Keratinocyte (primary cell): ENCODE data around the gene CHD8. TPM values are rescaled to one million over a fixed set of nuclear protein-coding genes. Genes with fewer than 3 reads are reported as not detected.

ENCODE experiments used
- DNase-seq: peaks from one replicate; pipeline ENCODE4 v3.0.0-alpha.2; 2011; ENCODE audit warnings: low read depth, missing footprints, low spot score
- FAIRE-seq: peaks from 2 replicates; lab custom pipeline; 2011; peaks lifted over from hg19 to GRCh38; lab: Jason Lieb, UNC
- H2AFZ ChIP-seq: 2 replicates; pipeline ENCODE4 v1.6.0; 2012; ENCODE audit warnings: low read length, control low read depth, inconsistent platforms; ENCODE audit not compliant: control insufficient read depth
- H3K27ac ChIP-seq: 2 replicates; pipeline ENCODE4 v1.5.1; 2011; ENCODE audit warnings: low read length; ENCODE audit not compliant: control insufficient read depth, insufficient read depth
- H3K27me3 ChIP-seq: 3 replicates; pipeline ENCODE4 v1.6.0; 2011; ENCODE audit warnings: low read length; ENCODE audit not compliant: control insufficient read depth, insufficient read depth; ENCODE audit errors: extremely low read depth
- H3K36me3 ChIP-seq, 2 experiments: 2 replicates in 1 of 2; 3 replicates in 1 of 2; pipeline ENCODE4 v1.5.1; 2011; ENCODE audit warnings: low read length in 2 of 2, mild to moderate bottlenecking in 1 of 2; ENCODE audit not compliant: control insufficient read depth in 2 of 2, insufficient read depth in 2 of 2; ENCODE audit errors: extremely low read depth in 1 of 2
- H3K4me1 ChIP-seq: 3 replicates; pipeline ENCODE4 v1.5.1; 2011; ENCODE audit warnings: low read length; ENCODE audit not compliant: control insufficient read depth, insufficient read depth; ENCODE audit errors: extremely low read depth
- H3K4me2 ChIP-seq: 3 replicates; pipeline ENCODE4 v1.6.0; 2011; ENCODE audit warnings: low read depth, low read length; ENCODE audit not compliant: control insufficient read depth, insufficient read depth; ENCODE audit errors: extremely low read depth
- H3K4me3 ChIP-seq, 3 experiments: fragments of 200-600 bp in 1 of 3; sonication (generic) in 1 of 3; 2 replicates in 2 of 3; 3 replicates in 1 of 3; pipeline ENCODE4 v1.5.1; 2011 to 2016; ENCODE audit warnings: low read length in 3 of 3, mild to moderate bottlenecking in 3 of 3, control low read depth in 2 of 3, inconsistent platforms in 1 of 3, low read depth in 1 of 3, mixed read lengths in 1 of 3, mixed run types in 1 of 3, moderate library complexity in 1 of 3; ENCODE audit not compliant: control insufficient read depth in 2 of 3, insufficient read depth in 2 of 3; ENCODE audit errors: extremely low read depth in 1 of 3
- H3K79me2 ChIP-seq: 2 replicates; pipeline ENCODE4 v1.6.0; 2012; ENCODE audit warnings: low read length; ENCODE audit not compliant: control insufficient read depth, insufficient read depth
- H3K9ac ChIP-seq: 3 replicates; pipeline ENCODE4 v1.6.0; 2011; ENCODE audit warnings: low read length; ENCODE audit not compliant: control insufficient read depth, insufficient read depth; ENCODE audit errors: extremely low read depth
- H3K9me1 ChIP-seq: 3 replicates; pipeline ENCODE4 v1.6.0; 2011; ENCODE audit warnings: low read length; ENCODE audit not compliant: control insufficient read depth, insufficient read depth; ENCODE audit errors: extremely low read depth
- H3K9me3 ChIP-seq: 2 replicates; pipeline ENCODE4 v1.5.1; 2012; ENCODE audit warnings: low read depth, low read length; ENCODE audit not compliant: control insufficient read depth
- H4K20me1 ChIP-seq: 3 replicates; pipeline ENCODE4 v1.6.0; 2011; ENCODE audit warnings: low read length; ENCODE audit not compliant: control insufficient read depth, insufficient read depth; ENCODE audit errors: extremely low read depth
- CTCF ChIP-seq, 3 experiments: IDR thresholded peaks in 1 of 3; conservative IDR thresholded peaks in 1 of 3; optimal IDR thresholded peaks in 1 of 3; 2 replicates in 2 of 3; 3 replicates in 1 of 3; pipeline versions ENCODE3 to v1.5.1; 2011; ENCODE audit warnings: low read length in 3 of 3, mild to moderate bottlenecking in 3 of 3, moderate library complexity in 2 of 3, control low read depth in 1 of 3, inconsistent platforms in 1 of 3; ENCODE audit not compliant: insufficient read depth in 2 of 3; ENCODE audit errors: extremely low read depth in 1 of 3
- EZH2 ChIP-seq: IDR thresholded peaks from one replicate; pipeline ENCODE4 v1.6.1; 2012; ENCODE audit warnings: inconsistent platforms, mild to moderate bottlenecking, low read length, moderate library complexity
- dilution Hi-C: fragments of 300-500 bp; cut with MboI; formaldehyde crosslinking; loops from one replicate; pipeline ENCODE4 v1.7.0; 2020; ENCODE audit warnings: low sequenced_read_pairs; ENCODE audit not compliant: extremely low pct_ligation_motif_present
- polyA plus RNA-seq, 5 experiments: library from polyadenylated mRNA; depleted of rRNA in 3 of 5; stranded (reverse) in 3 of 5; stranded (forward) in 1 of 5; unstranded in 1 of 5; fragments of >200 nt; gene quantifications; 1 replicate in 1 of 5; 2 replicates in 3 of 5; 3 replicates in 1 of 5; pipeline versions ENCODE4 v1.2.1 to v1.2.3, GENCODE V29; 2011 to 2012; ENCODE audit warnings: missing spikeins in 2 of 5, low read depth in 1 of 5, low replicate concordance in 1 of 5
- small RNA-seq, 3 experiments: library from RNA; depleted of rRNA; stranded (forward); fragments of <200 nt; gene quantifications; one replicate each; pipeline ENCODE3, GENCODE V24; 2012; ENCODE audit warnings: low read depth in 3 of 3, low replicate concordance in 1 of 3; ENCODE audit not compliant: insufficient read length in 3 of 3

CHD8 gene
- polyA plus RNA-seq, 1 donor (not counting 4 experiments of a cell fraction or from before 2014, with no cell fraction given) = 24.7 TPM

GRCh38 chr14:21346532-21347135 is 109.3 kb downstream of the CHD8 start:
- no peak for TF ChIP-seq CTCF (optimal IDR thresholded peaks at IDR 0.05 in 1 of 3, IDR thresholded peaks at IDR 0.05 in 1 of 3, conservative IDR thresholded peaks at IDR 0.05 in 1 of 3; ENCODE audit: extremely low read depth in 1 of 3, insufficient read depth in 2 of 3, low read length in 3 of 3)
- no peak for TF ChIP-seq EZH2
- H3K27me3 ChIP-seq = no peaks in the 10 kb centered on the region
- no peaks in the 10 kb centered on the region for H3K9me1 ChIP-seq
- no peak overlapping the region for H3K27ac ChIP-seq
- no peak overlapping the region for H3K4me3 ChIP-seq
- no peaks in the 10 kb centered on the region for H3K4me1 ChIP-seq
- no peaks in the 10 kb centered on the region for H3K36me3 ChIP-seq
- no peak overlapping the region for H2AFZ ChIP-seq
- H3K4me2 ChIP-seq = no peak overlapping the region
- FAIRE-seq (no peak), DNase-seq (no peak)
- no peaks in the 10 kb centered on the region for H4K20me1 ChIP-seq
- H3K79me2 ChIP-seq = no peaks in the 10 kb centered on the region
- no peaks in the 10 kb centered on the region for H3K9me3 ChIP-seq
- dilution Hi-C loops = no loop called here
- no peak overlapping the region for H3K9ac ChIP-seq

GRCh38 chr14:21343035-21343794 is 112.7 kb downstream of the CHD8 start:
- dilution Hi-C loops = no loop called here
- Histone ChIP-seq H4K20me1 (no peaks in the 10 kb centered on the region), H3K27ac (no peak overlapping the region), H3K4me2 (no peak overlapping the region), H3K79me2 (no peaks in the 10 kb centered on the region), H3K4me3 (no peak overlapping the region), H2AFZ (no peak overlapping the region), H3K9me3 (no peaks in the 10 kb centered on the region), H3K27me3 (no peaks in the 10 kb centered on the region), H3K36me3 (no peaks in the 10 kb centered on the region), H3K4me1 (no peaks in the 10 kb centered on the region), H3K9ac (no peak overlapping the region), H3K9me1 (no peaks in the 10 kb centered on the region)
- TF ChIP-seq CTCF (optimal IDR thresholded peaks at IDR 0.05 in 1 of 3, IDR thresholded peaks at IDR 0.05 in 1 of 3, conservative IDR thresholded peaks at IDR 0.05 in 1 of 3; ENCODE audit: extremely low read depth in 1 of 3, insufficient read depth in 2 of 3, low read length in 3 of 3) (no peak), EZH2 (no peak)
- no peak for DNase-seq
- no peak for FAIRE-seq

Small RNA genes lying within 50 kb of the gene (small RNA-seq; reads per million reads assigned to genes)
- gene RN7SL650P (0 reads per million in 3 experiments), gene SNORD8 (18.7 to 85.4 (median 19.6) reads per million in 3 experiments), gene SNORD9 (2.0 to 47.2 (median 24.3) reads per million in 3 experiments)

Other genes starting within 250 kb of the CHD8 start
- gene HNRNPC, start 186.7 kb downstream of the CHD8 start, polyA plus RNA-seq = 624 to 871 TPM (median 786 TPM) in 3 replicates
- 0.07 TPM in 1 of 3 replicates, not detected in the others for gene RPGRIP1, start 176.0 kb downstream of the CHD8 start, polyA plus RNA-seq
- gene SUPT16H, start 72.1 kb downstream of the CHD8 start, polyA plus RNA-seq = 49.2 to 79.4 TPM (median 54.3 TPM) in 3 replicates
- gene RAB2B, start 20.8 kb upstream of the CHD8 start, polyA plus RNA-seq = 12.4 to 18.3 TPM (median 17.7 TPM) in 3 replicates
- gene TOX4, start 21.1 kb upstream of the CHD8 start, polyA plus RNA-seq = 85.4 to 111 TPM (median 94.6 TPM) in 3 replicates
- gene METTL3, start 55.2 kb upstream of the CHD8 start, polyA plus RNA-seq = 66.5 to 99.7 TPM (median 96.0 TPM) in 3 replicates
- gene SALL2, start 70.2 kb upstream of the CHD8 start, polyA plus RNA-seq = 0.44 to 0.84 TPM (median 0.64 TPM) in 3 replicates
- not detected in 3 replicates for gene OR10G3, start 124.0 kb upstream of the CHD8 start, polyA plus RNA-seq
- not detected in 3 replicates for gene OR10G2, start 178.8 kb upstream of the CHD8 start, polyA plus RNA-seq
- gene OR4E2, start 197.7 kb upstream of the CHD8 start, polyA plus RNA-seq = not detected in 3 replicates
- not detected in 3 replicates for gene OR4E1, start 217.7 kb upstream of the CHD8 start, polyA plus RNA-seq